IPS-20b (cell line): Measurements from ENCODE around the gene CEP83.

Experiments
- H3K27ac ChIP-seq: one replicate; pipeline ENCODE4 v1.5.1; 2013; ENCODE audit warnings: low read length
- H3K27me3 ChIP-seq: 2 replicates; pipeline ENCODE4 v1.6.1; 2013; ENCODE audit warnings: mild to moderate bottlenecking, low read length, inconsistent platforms; ENCODE audit not compliant: insufficient read depth
- H3K36me3 ChIP-seq: 2 replicates; pipeline ENCODE4 v1.6.1; 2013; ENCODE audit warnings: low read depth, mild to moderate bottlenecking, inconsistent platforms, low read length, moderate library complexity; ENCODE audit not compliant: insufficient read depth
- H3K4me1 ChIP-seq: 2 replicates; pipeline ENCODE4 v1.6.1; 2013; ENCODE audit warnings: mild to moderate bottlenecking, control low read depth, inconsistent platforms, low read length, moderate library complexity; ENCODE audit not compliant: insufficient read depth
- H3K4me3 ChIP-seq: 2 replicates; pipeline ENCODE4 v1.5.1; 2013; ENCODE audit warnings: mild to moderate bottlenecking, low read length, inconsistent platforms
- H3K9ac ChIP-seq: 2 replicates; pipeline ENCODE4 v1.6.1; 2013; ENCODE audit warnings: low read depth, mild to moderate bottlenecking, inconsistent platforms, low read length, moderate library complexity
- H3K9me3 ChIP-seq: 2 replicates; pipeline ENCODE4 v1.6.1; 2013; ENCODE audit warnings: mild to moderate bottlenecking, low read depth, low read length, inconsistent platforms; ENCODE audit not compliant: insufficient read depth

Gene CEP83

GRCh38 chr12:94280063-94280462, 179.6 kb downstream of the CEP83 start:
- no peak overlapping the region for H3K4me3 ChIP-seq
- no peaks in the 10 kb centered on the region for H3K27me3 ChIP-seq

GRCh38 chr12:94277426-94278000, 182.2 kb downstream of the CEP83 start:
- Histone ChIP-seq H3K36me3 (no peaks in the 10 kb centered on the region), H3K27me3 (no peaks in the 10 kb centered on the region), H3K27ac (no peak overlapping the region), H3K9me3 (no peaks in the 10 kb centered on the region), H3K4me1 (peaks cover 3% of the 10 kb centered on the region; the same call in 1 of the 2 replicates), H3K4me3 (no peak overlapping the region), H3K9ac (no peak overlapping the region)

More at GRCh38 chr12:94280063-94280462, 179.6 kb downstream of the CEP83 start:
- Histone ChIP-seq H3K9ac (no peak overlapping the region), H3K27ac (no peak overlapping the region), H3K36me3 (no peaks in the 10 kb centered on the region), H3K4me1 (peaks cover 3% of the 10 kb centered on the region; the same call in 1 of the 2 replicates), H3K9me3 (no peaks in the 10 kb centered on the region)

GRCh38 chr12:94276725-94277124, 182.9 kb downstream of the CEP83 start:
- no peak overlapping the region for H3K4me3 ChIP-seq
- H3K9me3 ChIP-seq: no peaks in the 10 kb centered on the region
- H3K27ac ChIP-seq: no peak overlapping the region
- H3K4me1 ChIP-seq: no peaks in the 10 kb centered on the region
- no peaks in the 10 kb centered on the region for H3K27me3 ChIP-seq
- no peaks in the 10 kb centered on the region for H3K36me3 ChIP-seq
- no peak overlapping the region for H3K9ac ChIP-seq

- no peaks in the 10 kb centered on the region for H3K9me3 ChIP-seq
- H3K9ac ChIP-seq: no peak overlapping the region
- H3K4me1 ChIP-seq: peaks cover 10% of the 10 kb centered on the region; the same call in 1 of the 2 replicates
- H3K36me3 ChIP-seq: no peaks in the 10 kb centered on the region
- H3K27me3 ChIP-seq: no peaks in the 10 kb centered on the region
- no peak overlapping the region for H3K27ac ChIP-seq
- H3K4me3 ChIP-seq: no peak overlapping the region
Observed at GRCh38 chr12:94273272-94273671, 186.4 kb downstream of the CEP83 start.

GRCh38 chr12:94272280-94272679, 187.4 kb downstream of the CEP83 start:
- no peaks in the 10 kb centered on the region for H3K27me3 ChIP-seq
- H3K9me3 ChIP-seq: no peaks in the 10 kb centered on the region
- H3K4me3 ChIP-seq: no peak overlapping the region
- H3K27ac ChIP-seq: no peak overlapping the region
- H3K4me1 ChIP-seq: peaks cover 10% of the 10 kb centered on the region; the same call in 1 of the 2 replicates
- no peak overlapping the region for H3K9ac ChIP-seq
- H3K36me3 ChIP-seq: no peaks in the 10 kb centered on the region

DNA sequence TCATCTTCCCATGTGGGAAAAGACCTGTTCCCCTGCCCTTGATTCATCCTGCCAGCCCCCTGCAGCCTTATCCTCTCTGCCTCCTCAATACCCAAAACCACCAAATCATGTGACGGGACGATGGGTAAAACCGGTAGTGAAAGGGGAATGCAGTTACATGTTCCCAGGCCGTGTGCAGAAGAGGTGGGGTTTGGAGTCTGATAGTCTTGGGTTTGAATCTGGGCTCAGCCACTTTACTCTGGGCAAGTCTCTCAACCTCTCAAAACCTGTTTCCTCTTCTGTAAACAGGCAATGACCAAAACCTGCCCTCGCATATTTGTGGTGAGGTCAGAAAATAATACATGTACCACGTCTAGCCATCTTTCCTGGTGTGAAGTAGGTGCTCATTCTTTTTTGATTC, 188.3 kb downstream of the CEP83 start:
- Histone ChIP-seq H3K4me3 (no peak overlapping the region), H3K9me3 (no peaks in the 10 kb centered on the region), H3K36me3 (no peaks in the 10 kb centered on the region), H3K4me1 (peaks cover 10% of the 10 kb centered on the region; the same call in 1 of the 2 replicates), H3K27ac (no peak overlapping the region), H3K9ac (no peak overlapping the region), H3K27me3 (no peaks in the 10 kb centered on the region)

GRCh38 chr12:94269316-94269999, 190.2 kb downstream of the CEP83 start:
- H3K4me3 ChIP-seq: no peak overlapping the region
- H3K27ac ChIP-seq: no peak overlapping the region
- H3K27me3 ChIP-seq: no peaks in the 10 kb centered on the region
- no peaks in the 10 kb centered on the region for H3K9me3 ChIP-seq
- H3K36me3 ChIP-seq: no peaks in the 10 kb centered on the region
- peaks cover 16% of the 10 kb centered on the region for H3K4me1 ChIP-seq
- H3K9ac ChIP-seq: no peak overlapping the region

- no peak overlapping the region for H3K9ac ChIP-seq
- H3K4me1 ChIP-seq: peaks cover 22% of the 10 kb centered on the region
- H3K4me3 ChIP-seq: no peak overlapping the region
- no peaks in the 10 kb centered on the region for H3K9me3 ChIP-seq
- H3K27me3 ChIP-seq: peaks cover 4% of the 10 kb centered on the region; the same call in 1 of the 2 replicates
- H3K36me3 ChIP-seq: no peaks in the 10 kb centered on the region
- no peak overlapping the region for H3K27ac ChIP-seq
Observed at GRCh38 chr12:94267921-94268471, 191.7 kb downstream of the CEP83 start.

DNA sequence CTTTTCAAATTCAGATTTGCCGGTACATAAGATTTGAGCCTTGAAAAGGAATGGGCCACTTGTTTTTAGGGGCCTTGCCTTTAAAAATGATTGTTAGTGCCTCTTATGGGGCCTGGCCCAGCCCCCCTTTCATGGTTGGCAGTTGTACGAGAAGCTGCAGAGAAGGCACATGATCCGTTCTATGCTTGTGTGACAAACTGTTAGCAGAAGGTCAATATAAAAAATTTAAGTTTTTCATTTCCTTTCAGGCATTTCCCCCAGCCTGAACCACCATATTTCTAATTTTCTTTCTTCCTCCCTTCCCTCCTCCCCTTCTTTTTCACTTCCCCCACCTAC, 192.2 kb downstream of the CEP83 start:
- Histone ChIP-seq H3K9ac (no peak overlapping the region), H3K9me3 (no peaks in the 10 kb centered on the region), H3K4me3 (no peak overlapping the region), H3K27ac (no peak overlapping the region), H3K4me1 (peaks cover 27% of the 10 kb centered on the region), H3K27me3 (peaks cover 4% of the 10 kb centered on the region; the same call in 1 of the 2 replicates), H3K36me3 (no peaks in the 10 kb centered on the region)

- H3K9me3 ChIP-seq: no peaks in the 10 kb centered on the region
- peaks cover 4% of the 10 kb centered on the region; the same call in 1 of the 2 replicates for H3K27me3 ChIP-seq
- no peak overlapping the region for H3K9ac ChIP-seq
- no peak overlapping the region for H3K4me3 ChIP-seq
- H3K4me1 ChIP-seq: peaks cover 32% of the 10 kb centered on the region
- no peak overlapping the region for H3K27ac ChIP-seq
- H3K36me3 ChIP-seq: no peaks in the 10 kb centered on the region
Observed at GRCh38 chr12:94266796-94267536, 192.7 kb downstream of the CEP83 start.

- H3K4me3 ChIP-seq: no peak overlapping the region
- H3K4me1 ChIP-seq: peaks cover 39% of the 10 kb centered on the region
- no peak overlapping the region for H3K27ac ChIP-seq
Observed at GRCh38 chr12:94265966-94266745, 193.5 kb downstream of the CEP83 start.

More at GRCh38 chr12:94265966-94266745, 193.5 kb downstream of the CEP83 start:
- H3K9me3 ChIP-seq: no peaks in the 10 kb centered on the region
- H3K36me3 ChIP-seq: no peaks in the 10 kb centered on the region
- H3K27me3 ChIP-seq: peaks cover 4% of the 10 kb centered on the region; the same call in 1 of the 2 replicates
- H3K9ac ChIP-seq: no peak overlapping the region
